Measurements from ENCODE around the gene NAV3. TPM values are rescaled to one million over a fixed set of nuclear protein-coding genes. Genes with fewer than 3 reads are reported as not detected.

NAV3 gene
- total RNA-seq, 3 donors from 2014 or later: 0.90 to 5.3 (median 2.5) TPM

- Histone ChIP-seq H3K9me3 (no peaks in the 10 kb centered on the region), H3K36me3 (ENCODE audit: low read depth) (no peaks in the 10 kb centered on the region), H3K4me1 (ENCODE audit: low read depth) (no peaks in the 10 kb centered on the region), H3K4me3 (no peak overlapping the region)
- intact Hi-C loops (cut with DNase I, micrococcal nuclease): no loop called here
- no peak for TF ChIP-seq CTCF (IDR thresholded peaks at IDR 0.05)
- DNase-seq (no peak), ATAC-seq (no peak)
Observed at GRCh38 chr12:77963576-77964178, 133.0 kb downstream of the NAV3 start.

GRCh38 chr12:77965790-77966189 lies 135.1 kb downstream of the NAV3 start:
- Histone ChIP-seq H3K9me3 (no peaks in the 10 kb centered on the region), H3K4me3 (no peak overlapping the region), H3K4me1 (ENCODE audit: low read depth) (no peaks in the 10 kb centered on the region), H3K36me3 (ENCODE audit: low read depth) (no peaks in the 10 kb centered on the region)
- DNase-seq (no peak), ATAC-seq (no peak)
- no peak for TF ChIP-seq CTCF (IDR thresholded peaks at IDR 0.05)
- intact Hi-C loops (cut with DNase I, micrococcal nuclease): no loop called here

- no peak for TF ChIP-seq CTCF (IDR thresholded peaks at IDR 0.05)
- intact Hi-C loops (cut with DNase I, micrococcal nuclease): no loop called here
Observed at GRCh38 chr12:77968021-77968420, 137.3 kb downstream of the NAV3 start.

GRCh38 chr12:77968571-77968970 lies 137.9 kb downstream of the NAV3 start:
- no peak for ATAC-seq
- no peak for DNase-seq
- no peaks in the 10 kb centered on the region for H3K9me3 ChIP-seq
- no peak overlapping the region for H3K4me3 ChIP-seq
- intact Hi-C loops (cut with DNase I, micrococcal nuclease): no loop called here
- TF ChIP-seq CTCF (IDR thresholded peaks at IDR 0.05): no peak
- no peaks in the 10 kb centered on the region for H3K4me1 ChIP-seq (ENCODE audit: low read depth)
- H3K36me3 ChIP-seq (ENCODE audit: low read depth): no peaks in the 10 kb centered on the region

More at GRCh38 chr12:77968021-77968420, 137.3 kb downstream of the NAV3 start:
- H3K36me3 ChIP-seq (ENCODE audit: low read depth): no peaks in the 10 kb centered on the region
- H3K4me3 ChIP-seq: no peak overlapping the region
- no peaks in the 10 kb centered on the region for H3K4me1 ChIP-seq (ENCODE audit: low read depth)
- DNase-seq (no peak), ATAC-seq (no peak)
- no peaks in the 10 kb centered on the region for H3K9me3 ChIP-seq

- TF ChIP-seq CTCF (IDR thresholded peaks at IDR 0.05): no peak
- Histone ChIP-seq H3K36me3 (ENCODE audit: low read depth) (no peaks in the 10 kb centered on the region), H3K9me3 (no peaks in the 10 kb centered on the region), H3K4me3 (no peak overlapping the region), H3K4me1 (ENCODE audit: low read depth) (no peaks in the 10 kb centered on the region)
- ATAC-seq: no peak
- no peak for DNase-seq
- intact Hi-C loops (cut with DNase I, micrococcal nuclease): no loop called here
Observed at GRCh38 chr12:77973579-77973978, 142.9 kb downstream of the NAV3 start.

GRCh38 chr12:77974645-77975044 lies 144.0 kb downstream of the NAV3 start:
- Histone ChIP-seq H3K9me3 (no peaks in the 10 kb centered on the region), H3K4me3 (no peak overlapping the region), H3K4me1 (ENCODE audit: low read depth) (no peaks in the 10 kb centered on the region), H3K36me3 (ENCODE audit: low read depth) (no peaks in the 10 kb centered on the region)
- ATAC-seq: no peak
- intact Hi-C loops (cut with DNase I, micrococcal nuclease): no loop called here
- DNase-seq: no peak
- TF ChIP-seq CTCF (IDR thresholded peaks at IDR 0.05): no peak
